Measurements from ENCODE around the gene FAM90A1.
"Not testable (repeated sequence)": the region's sequence is repeated elsewhere in the genome, so short reads cannot be mapped to it uniquely, and the experiment has no call there.

DNA sequence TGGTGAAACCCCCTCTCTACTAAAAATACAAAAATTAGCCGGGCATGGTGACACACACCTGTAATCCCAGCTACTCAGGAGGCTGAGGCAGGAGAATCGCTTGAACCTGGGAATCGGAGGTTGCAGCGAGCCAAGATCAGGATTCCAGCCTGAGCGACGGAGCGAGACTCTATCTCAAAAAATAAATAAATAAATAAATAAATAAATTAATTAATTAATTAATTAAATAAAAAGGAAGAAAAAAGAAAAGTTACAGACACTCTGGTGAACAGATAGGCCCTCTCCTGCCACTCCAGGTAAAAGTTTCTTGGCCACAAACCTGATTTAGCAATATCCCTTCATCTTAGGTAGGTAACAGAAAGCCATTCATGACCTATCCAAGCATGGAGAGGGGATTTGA is 44.5 kb downstream of the FAM90A1 start:
- TF ChIP-seq, protein P1, sequence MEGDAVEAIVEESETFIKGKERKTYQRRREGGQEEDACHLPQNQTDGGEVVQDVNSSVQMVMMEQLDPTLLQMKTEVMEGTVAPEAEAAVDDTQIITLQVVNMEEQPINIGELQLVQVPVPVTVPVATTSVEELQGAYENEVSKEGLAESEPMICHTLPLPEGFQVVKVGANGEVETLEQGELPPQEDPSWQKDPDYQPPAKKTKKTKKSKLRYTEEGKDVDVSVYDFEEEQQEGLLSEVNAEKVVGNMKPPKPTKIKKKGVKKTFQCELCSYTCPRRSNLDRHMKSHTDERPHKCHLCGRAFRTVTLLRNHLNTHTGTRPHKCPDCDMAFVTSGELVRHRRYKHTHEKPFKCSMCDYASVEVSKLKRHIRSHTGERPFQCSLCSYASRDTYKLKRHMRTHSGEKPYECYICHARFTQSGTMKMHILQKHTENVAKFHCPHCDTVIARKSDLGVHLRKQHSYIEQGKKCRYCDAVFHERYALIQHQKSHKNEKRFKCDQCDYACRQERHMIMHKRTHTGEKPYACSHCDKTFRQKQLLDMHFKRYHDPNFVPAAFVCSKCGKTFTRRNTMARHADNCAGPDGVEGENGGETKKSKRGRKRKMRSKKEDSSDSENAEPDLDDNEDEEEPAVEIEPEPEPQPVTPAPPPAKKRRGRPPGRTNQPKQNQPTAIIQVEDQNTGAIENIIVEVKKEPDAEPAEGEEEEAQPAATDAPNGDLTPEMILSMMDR (IDR thresholded peaks at IDR 0.05) = not testable (repeated sequence)
- TF ChIP-seq ZFX (IDR thresholded peaks at IDR 0.05; ENCODE audit: borderline replicate concordance) = not testable (repeated sequence)
